Fibroblast of lung (primary cell): ENCODE data around the gene STXBP6. TPM values are rescaled to one million over a fixed set of nuclear protein-coding genes. Genes with fewer than 3 reads are reported as not detected.
"Not testable (repeated sequence)": the region's sequence is repeated elsewhere in the genome, so short reads cannot be mapped to it uniquely, and the experiment has no call there.

Experiments
- DNase-seq, 2 donors: peaks; one replicate each; pipeline versions ENCODE4 v3.0.0 to v3.0.0-alpha.2; 2010; ENCODE audit warnings: low read depth in 2 of 2
- H2AFZ ChIP-seq: 2 replicates; pipeline ENCODE4 v1.5.1; 2012; ENCODE audit warnings: low read length, control low read depth, inconsistent platforms
- H3K27ac ChIP-seq: 2 replicates; pipeline ENCODE4 v1.5.1; 2011; ENCODE audit warnings: low read length, control low read depth; ENCODE audit not compliant: insufficient read depth
- H3K27me3 ChIP-seq: 2 replicates; pipeline ENCODE4 v1.5.1; 2011; ENCODE audit warnings: mild to moderate bottlenecking, low read length; ENCODE audit not compliant: control insufficient read depth, insufficient read depth
- H3K36me3 ChIP-seq: 2 replicates; pipeline ENCODE4 v1.5.1; 2011; ENCODE audit warnings: low read length; ENCODE audit not compliant: control insufficient read depth, insufficient read depth
- H3K4me1 ChIP-seq: 2 replicates; pipeline ENCODE4 v1.5.1; 2011; ENCODE audit warnings: low read length; ENCODE audit not compliant: control insufficient read depth, insufficient read depth; ENCODE audit errors: extremely low read depth
- H3K4me2 ChIP-seq: 2 replicates; pipeline ENCODE4 v1.5.1; 2011; ENCODE audit warnings: low read length, control low read depth; ENCODE audit not compliant: insufficient read depth; ENCODE audit errors: extremely low read depth
- H3K4me3 ChIP-seq, 4 experiments: fragments of 200-600 bp in 1 of 4; sonication (generic) in 1 of 4; replicated peaks in 1 of 4; 2 replicates each; pipeline ENCODE4 v1.5.1; 2011 to 2016; ENCODE audit warnings: low read length in 4 of 4, low read depth in 3 of 4, mild to moderate bottlenecking in 3 of 4, control low read depth in 2 of 4, inconsistent platforms in 1 of 4, mixed read lengths in 1 of 4; ENCODE audit not compliant: insufficient read depth in 1 of 4; ENCODE audit errors: control extremely low read depth in 1 of 4
- H3K79me2 ChIP-seq: 2 replicates; pipeline ENCODE4 v1.5.1; 2012; ENCODE audit warnings: mild to moderate bottlenecking, low read length, inconsistent platforms; ENCODE audit not compliant: control insufficient read depth, insufficient read depth
- H3K9ac ChIP-seq: 2 replicates; pipeline ENCODE4 v1.5.1; 2011; ENCODE audit warnings: mild to moderate bottlenecking, low read length, control low read depth; ENCODE audit not compliant: insufficient read depth
- H3K9me3 ChIP-seq: 2 replicates; pipeline ENCODE4 v1.5.1; 2012; ENCODE audit warnings: low read depth, low read length; ENCODE audit not compliant: control insufficient read depth, insufficient read depth
- H4K20me1 ChIP-seq: 2 replicates; pipeline ENCODE4 v1.5.1; 2011; ENCODE audit warnings: low read length; ENCODE audit not compliant: control insufficient read depth, insufficient read depth; ENCODE audit errors: extremely low read depth
- EZH2 ChIP-seq: IDR thresholded peaks from 2 replicates; pipeline ENCODE4 v1.5.1; 2012; ENCODE audit warnings: low read length, control low read depth, mild to moderate bottlenecking; ENCODE audit errors: missing control alignments
- polyA plus RNA-seq, 2 donors: library from polyadenylated mRNA; depleted of rRNA in 1 of 2; stranded (reverse) in 1 of 2; unstranded in 1 of 2; fragments of >200 nt; gene quantifications; 2 replicates each; pipeline ENCODE4 v1.2.1, GENCODE V29; 2011 to 2012; ENCODE audit warnings: missing spikeins in 1 of 2
- total RNA-seq: library from RNA; depleted of rRNA; stranded (reverse); fragments of >200 nt; gene quantifications from 2 replicates; pipeline ENCODE4 v1.2.1, GENCODE V29; 2014
- TF ChIP-seq, protein P1 (sequence below), 2 donors: IDR thresholded peaks in 1 of 2; conservative IDR thresholded peaks in 1 of 2; 1 replicate in 1 of 2; 2 replicates in 1 of 2; pipeline ENCODE4 v1.5.1; 2011 to 2012; ENCODE audit warnings: low read length in 2 of 2, control low read depth in 1 of 2, inconsistent platforms in 1 of 2, low read depth in 1 of 2, mild to moderate bottlenecking in 1 of 2

Gene STXBP6
- total and polyA plus RNA-seq, 2 donors (not counting 1 experiment from before 2014, with no cell fraction given), result 4.5 to 17.8 TPM

DNA sequence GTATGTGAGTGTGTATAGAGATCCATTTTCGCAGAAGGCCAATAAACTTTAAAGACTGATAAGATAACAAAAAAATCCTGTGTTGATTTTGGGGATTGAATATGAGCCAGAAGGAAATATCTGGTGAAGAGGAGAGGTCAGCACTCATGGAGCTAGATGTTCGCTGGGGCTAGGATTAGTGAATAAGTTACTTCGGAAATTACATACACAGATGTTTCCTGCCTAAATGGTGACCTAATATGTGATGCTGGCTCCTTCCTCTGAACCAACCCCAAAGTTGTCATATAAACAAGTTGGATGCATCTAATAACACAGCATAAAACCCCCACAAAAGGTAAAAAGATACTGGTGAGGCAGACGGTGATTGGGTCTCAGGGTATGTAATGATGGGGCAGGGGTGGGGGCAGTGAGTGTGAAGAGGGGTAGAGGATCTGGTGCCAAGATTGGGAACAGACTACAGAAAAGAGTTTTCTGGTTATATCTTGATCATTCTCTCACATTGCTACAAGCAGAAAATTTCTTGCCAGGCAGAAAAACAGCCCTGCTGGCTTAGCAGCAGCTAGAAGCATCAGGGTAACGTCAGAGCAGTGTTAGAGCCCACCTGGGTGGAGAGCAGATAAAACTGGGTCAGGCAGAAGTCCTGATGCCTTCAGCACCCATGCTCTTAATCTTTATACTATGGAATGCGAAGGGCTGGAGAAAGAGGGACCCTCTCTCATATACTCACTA is 275.6 kb downstream of the STXBP6 start:
- no peak for DNase-seq

GRCh38 chr14:24773564-24773963 is 276.4 kb downstream of the STXBP6 start:
- H3K9ac ChIP-seq, H3K36me3 ChIP-seq, H3K27ac ChIP-seq, H4K20me1 ChIP-seq, H3K4me2 ChIP-seq, H3K4me1 ChIP-seq, DNase-seq, H3K79me2 ChIP-seq, H3K27me3 ChIP-seq, H3K4me3 ChIP-seq, H3K9me3 ChIP-seq, H2AFZ ChIP-seq: not testable (repeated sequence)

More for the DNA sequence above, 275.6 kb downstream of the STXBP6 start:
- Histone ChIP-seq H3K27me3 (no peaks in the 10 kb centered on the region), H2AFZ (no peak overlapping the region), H4K20me1 (no peaks in the 10 kb centered on the region), H3K36me3 (no peaks in the 10 kb centered on the region), H3K79me2 (no peaks in the 10 kb centered on the region), H3K4me3 (no peak overlapping the region), H3K9ac (no peak overlapping the region), H3K4me1 (no peaks in the 10 kb centered on the region), H3K27ac (no peak overlapping the region), H3K4me2 (no peak overlapping the region), H3K9me3 (no peaks in the 10 kb centered on the region)
- TF ChIP-seq, protein P1, sequence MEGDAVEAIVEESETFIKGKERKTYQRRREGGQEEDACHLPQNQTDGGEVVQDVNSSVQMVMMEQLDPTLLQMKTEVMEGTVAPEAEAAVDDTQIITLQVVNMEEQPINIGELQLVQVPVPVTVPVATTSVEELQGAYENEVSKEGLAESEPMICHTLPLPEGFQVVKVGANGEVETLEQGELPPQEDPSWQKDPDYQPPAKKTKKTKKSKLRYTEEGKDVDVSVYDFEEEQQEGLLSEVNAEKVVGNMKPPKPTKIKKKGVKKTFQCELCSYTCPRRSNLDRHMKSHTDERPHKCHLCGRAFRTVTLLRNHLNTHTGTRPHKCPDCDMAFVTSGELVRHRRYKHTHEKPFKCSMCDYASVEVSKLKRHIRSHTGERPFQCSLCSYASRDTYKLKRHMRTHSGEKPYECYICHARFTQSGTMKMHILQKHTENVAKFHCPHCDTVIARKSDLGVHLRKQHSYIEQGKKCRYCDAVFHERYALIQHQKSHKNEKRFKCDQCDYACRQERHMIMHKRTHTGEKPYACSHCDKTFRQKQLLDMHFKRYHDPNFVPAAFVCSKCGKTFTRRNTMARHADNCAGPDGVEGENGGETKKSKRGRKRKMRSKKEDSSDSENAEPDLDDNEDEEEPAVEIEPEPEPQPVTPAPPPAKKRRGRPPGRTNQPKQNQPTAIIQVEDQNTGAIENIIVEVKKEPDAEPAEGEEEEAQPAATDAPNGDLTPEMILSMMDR (conservative IDR thresholded peaks at IDR 0.05 in 1 of 2, IDR thresholded peaks at IDR 0.05 in 1 of 2; ENCODE audit: low read depth in 1 of 2, low read length in 2 of 2), result no peak
- no peak for TF ChIP-seq EZH2

DNA sequence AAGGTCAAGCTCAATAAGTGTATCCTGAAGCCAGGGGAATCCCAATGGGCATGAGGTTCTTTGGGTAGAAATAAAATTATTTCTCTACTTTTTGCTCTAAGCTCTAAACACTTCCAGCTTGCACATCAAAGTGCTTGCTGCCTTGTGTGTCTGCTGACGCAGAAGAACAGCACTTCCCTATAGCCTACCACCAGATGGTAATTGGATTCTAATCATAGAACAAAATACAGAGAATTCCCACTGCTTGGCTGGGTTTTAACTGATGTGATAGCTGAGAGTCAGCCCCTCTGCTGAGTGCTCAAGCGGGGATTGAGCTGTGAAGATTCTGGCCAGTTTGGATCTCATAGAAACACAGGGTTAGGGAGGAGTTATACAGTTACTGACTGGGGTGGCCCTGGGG is 283.5 kb downstream of the STXBP6 start:
- H2AFZ ChIP-seq, result no peak overlapping the region
- H3K27ac ChIP-seq, result no peak overlapping the region
- no peak overlapping the region for H3K9ac ChIP-seq
- DNase-seq, result no peak
- TF ChIP-seq, protein P1 (conservative IDR thresholded peaks at IDR 0.05 in 1 of 2, IDR thresholded peaks at IDR 0.05 in 1 of 2; ENCODE audit: low read depth in 1 of 2, low read length in 2 of 2), result no peak
- TF ChIP-seq EZH2, result no peak
- no peaks in the 10 kb centered on the region for H4K20me1 ChIP-seq
- no peaks in the 10 kb centered on the region for H3K79me2 ChIP-seq
- no peak overlapping the region for H3K4me2 ChIP-seq
- H3K36me3 ChIP-seq, result no peaks in the 10 kb centered on the region
- no peaks in the 10 kb centered on the region for H3K27me3 ChIP-seq
- no peaks in the 10 kb centered on the region for H3K4me1 ChIP-seq
- no peak overlapping the region for H3K4me3 ChIP-seq
- H3K9me3 ChIP-seq, result no peaks in the 10 kb centered on the region
